Cardiac septum (tissue), 1 donor: ENCODE measurements around the gene PSME3IP1. TPM values are rescaled to one million over a fixed set of nuclear protein-coding genes. Genes with fewer than 3 reads are reported as not detected.
"Not testable (repeated sequence)": the region's sequence is repeated elsewhere in the genome, so short reads cannot be mapped to it uniquely, and the experiment has no call there.

ENCODE experiments used
- DNase-seq: peaks from one replicate; pipeline ENCODE4 v3.0.0-alpha.2; 2020; ENCODE audit warnings: low spot score
- intact Hi-C: fragments of 100-400 bp; cut with DNase I; formaldehyde crosslinking; loops from one replicate; pipeline ENCODE4 v1.14.0; 2022
- total RNA-seq: library from RNA; stranded (reverse); fragmentation: NEBNext Ultra II Directional; extraction: Animal tissue kit (Norgen Biotek cat#: 25700); gene quantifications from one replicate; pipeline ENCODE4 v1.2.1, GENCODE V29; 2021
- donor health status: DM: no; HTN: no; CAD: no.

Gene PSME3IP1
- total RNA-seq, 1 donor from 2014 or later = 58.1 TPM

- no peak for DNase-seq
- intact Hi-C loops = no loop called here
These were observed 74.4 kb downstream of the PSME3IP1 start for GRCh38 chr16:57111420-57111819.

DNA sequence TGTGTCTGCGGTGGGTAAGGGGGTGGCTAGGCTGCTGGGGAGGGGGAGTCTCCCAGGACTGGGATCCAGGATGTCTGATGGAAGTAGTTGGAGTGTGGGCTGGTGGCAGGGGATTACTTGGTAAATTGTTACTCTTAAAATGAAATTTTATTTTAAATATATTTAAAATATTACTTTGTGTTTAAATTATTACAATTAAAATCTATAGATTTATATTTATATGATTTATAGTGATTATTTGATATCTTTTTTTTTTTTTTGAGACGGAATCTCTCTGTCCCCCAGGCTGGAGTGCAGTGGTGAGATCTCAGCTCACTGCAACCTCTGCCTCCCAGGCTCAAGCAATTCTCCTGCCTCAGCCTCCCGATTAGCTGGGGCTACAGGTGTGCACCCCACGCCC lies 74.9 kb downstream of the PSME3IP1 start:
- intact Hi-C loops = no loop called here

GRCh38 chr16:57109259-57110105 lies 76.4 kb downstream of the PSME3IP1 start:
- intact Hi-C loops, DNase-seq: not testable (repeated sequence)

More for the DNA sequence above, 74.9 kb downstream of the PSME3IP1 start:
- DNase-seq = no peak

DNA sequence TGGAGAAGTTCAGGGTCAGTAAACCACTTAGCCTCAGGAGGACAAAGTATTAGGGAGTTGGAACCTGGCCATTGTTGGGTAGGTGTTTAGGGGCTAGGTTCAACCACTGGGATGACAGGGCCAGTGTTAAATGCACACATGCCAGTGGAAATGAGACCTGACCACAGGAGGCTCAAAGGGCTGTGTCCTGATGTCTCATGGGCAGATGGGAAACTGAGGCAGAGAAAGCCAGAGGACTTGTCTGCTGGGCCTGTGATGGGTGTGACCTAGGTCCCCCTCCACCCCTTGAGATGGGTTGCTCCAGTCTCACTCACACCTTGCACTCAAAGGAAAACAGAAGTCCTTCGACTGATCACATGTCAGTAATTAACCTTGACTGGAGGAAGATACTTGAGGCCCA lies 77.4 kb downstream of the PSME3IP1 start:
- intact Hi-C loops = no loop called here
- no peak for DNase-seq

DNA sequence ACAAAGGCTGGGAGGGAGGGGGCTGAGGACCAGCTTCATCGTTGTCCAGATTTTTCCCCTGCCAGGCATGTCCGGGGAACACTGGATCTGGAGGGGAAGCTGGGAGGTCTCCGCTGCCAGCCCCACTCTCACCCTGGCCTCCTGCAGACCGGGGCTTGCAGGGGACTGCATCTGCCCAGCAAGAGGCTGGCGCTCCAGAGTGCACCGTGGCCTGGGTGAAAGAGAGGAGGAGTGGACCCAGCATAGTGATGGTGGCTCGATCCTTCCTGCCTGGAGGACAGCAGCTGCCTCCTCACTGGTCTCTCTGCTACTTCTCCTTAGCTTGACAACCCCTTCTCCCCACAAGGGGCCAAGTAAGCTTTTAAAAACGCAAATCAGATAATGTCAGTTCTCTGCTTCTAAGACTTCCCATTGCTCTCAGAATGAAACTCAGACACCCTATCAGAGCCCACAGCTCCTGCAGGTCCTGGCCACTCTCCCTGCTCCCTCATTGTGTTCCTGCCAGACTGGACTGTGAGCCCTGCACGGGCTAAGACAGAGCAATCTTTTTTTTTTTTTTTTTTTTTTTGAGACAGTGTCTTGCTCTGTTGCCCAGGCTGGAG lies 78.4 kb downstream of the PSME3IP1 start:
- no peak for DNase-seq
- intact Hi-C loops = no loop called here

- no peak for DNase-seq
- intact Hi-C loops = no loop called here
These were observed 79.1 kb downstream of the PSME3IP1 start for GRCh38 chr16:57106767-57107166.

DNA sequence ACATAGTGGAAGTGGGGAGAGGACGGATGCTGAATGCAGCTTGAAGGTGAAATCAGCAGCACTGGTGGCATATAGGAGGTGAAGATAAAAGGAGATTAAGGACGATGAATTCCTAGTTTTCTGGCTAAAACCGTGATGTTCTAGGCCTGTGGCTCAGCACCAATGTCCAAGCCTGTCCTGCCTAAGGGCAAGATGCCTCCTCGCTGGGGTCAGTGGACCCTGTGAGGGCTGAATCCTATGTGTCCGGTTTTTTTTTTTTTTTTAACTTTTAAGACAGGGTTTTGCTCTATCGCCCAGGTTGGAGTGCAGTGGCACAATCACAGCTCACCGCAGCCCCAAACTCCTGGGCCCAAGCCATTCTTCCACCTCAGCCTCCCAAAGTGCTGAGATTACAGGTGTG lies 80.7 kb downstream of the PSME3IP1 start:
- no peak for DNase-seq
- intact Hi-C loops = no loop called here

- DNase-seq = no peak
- intact Hi-C loops = no loop called here
These were observed 81.1 kb downstream of the PSME3IP1 start for GRCh38 chr16:57104706-57105105.

DNA sequence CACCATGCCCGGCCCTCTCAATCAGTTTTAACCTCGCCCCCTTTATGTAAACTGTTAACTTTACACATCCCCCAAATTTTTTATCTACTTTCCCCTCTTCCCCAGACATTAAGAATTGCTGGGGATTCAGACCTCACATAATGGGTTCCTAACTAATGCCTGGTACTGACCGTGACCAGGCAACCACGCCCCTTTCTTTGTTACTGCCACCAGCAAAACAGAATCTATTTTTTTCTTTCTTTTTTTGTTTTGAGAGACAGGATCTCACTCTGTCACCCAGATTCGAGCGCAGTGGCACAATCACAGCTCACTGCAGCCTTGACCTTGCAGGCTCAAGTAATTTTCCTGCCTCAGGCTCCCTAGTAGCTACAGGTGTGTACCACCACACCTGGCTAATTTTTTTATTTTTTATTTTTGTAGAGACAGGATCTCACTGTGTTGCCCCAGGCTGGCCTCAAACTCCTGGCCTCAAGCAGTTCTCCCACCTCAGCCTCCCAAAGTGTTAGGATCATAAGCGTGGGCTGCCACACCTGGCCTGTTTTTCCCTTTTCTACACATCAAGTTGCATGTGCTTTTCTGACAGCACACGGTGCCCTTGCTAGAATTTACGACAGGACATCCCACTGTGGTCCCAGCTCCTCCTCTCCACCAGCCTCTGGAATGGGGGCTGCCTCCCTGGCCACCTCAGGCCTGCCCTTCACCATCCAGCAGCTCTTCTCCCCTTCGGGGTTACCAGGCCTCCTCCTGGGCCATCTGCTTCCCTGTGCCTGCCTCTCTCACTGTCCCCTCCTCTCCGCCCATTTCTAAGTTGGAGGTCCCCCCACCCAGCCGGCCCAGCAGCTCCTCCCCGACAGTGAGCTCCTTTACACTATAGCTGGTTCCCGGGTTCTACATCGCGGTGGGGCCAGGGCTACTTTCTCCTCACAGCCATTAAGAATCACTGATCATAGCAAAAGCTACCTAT lies 82.7 kb downstream of the PSME3IP1 start:
- intact Hi-C loops = no loop called here
- DNase-seq = no peak

Other genes starting within 250 kb of the PSME3IP1 start
- not detected for gene CETP, start 224.1 kb downstream of the PSME3IP1 start, total RNA-seq
- gene NLRC5, start 196.5 kb downstream of the PSME3IP1 start, total RNA-seq = 12.7 TPM
- 9.6 TPM for gene CPNE2, start 93.5 kb downstream of the PSME3IP1 start, total RNA-seq
- gene RSPRY1, start 290 bp upstream of the PSME3IP1 start, total RNA-seq = 17.1 TPM
- 41.5 TPM for gene ARL2BP, start 59.2 kb upstream of the PSME3IP1 start, total RNA-seq
- gene PLLP, start 98.6 kb upstream of the PSME3IP1 start, total RNA-seq = 1.2 TPM
- not detected for gene CCL22, start 172.7 kb upstream of the PSME3IP1 start, total RNA-seq
- gene CX3CL1, start 186.5 kb upstream of the PSME3IP1 start, total RNA-seq = 8.7 TPM
- gene CCL17, start 218.7 kb upstream of the PSME3IP1 start, total RNA-seq = not detected